PC-9 (cell line): ENCODE results near the gene BCR.

ENCODE experiments used
- EZH2 ChIP-seq: fragments of 200-600 bp; sonication (generic); IDR thresholded peaks from 2 replicates; pipeline ENCODE4 v1.8.0; 2017; ENCODE audit warnings: antibody characterized with exemption, low read depth
- TF ChIP-seq, protein P1 (sequence below): fragments of 200-600 bp; sonication (generic); conservative IDR thresholded peaks from 2 replicates; pipeline ENCODE4 v1.6.1; 2017; ENCODE audit warnings: mixed run types, antibody characterized with exemption, mild to moderate bottlenecking, moderate library complexity

DNA sequence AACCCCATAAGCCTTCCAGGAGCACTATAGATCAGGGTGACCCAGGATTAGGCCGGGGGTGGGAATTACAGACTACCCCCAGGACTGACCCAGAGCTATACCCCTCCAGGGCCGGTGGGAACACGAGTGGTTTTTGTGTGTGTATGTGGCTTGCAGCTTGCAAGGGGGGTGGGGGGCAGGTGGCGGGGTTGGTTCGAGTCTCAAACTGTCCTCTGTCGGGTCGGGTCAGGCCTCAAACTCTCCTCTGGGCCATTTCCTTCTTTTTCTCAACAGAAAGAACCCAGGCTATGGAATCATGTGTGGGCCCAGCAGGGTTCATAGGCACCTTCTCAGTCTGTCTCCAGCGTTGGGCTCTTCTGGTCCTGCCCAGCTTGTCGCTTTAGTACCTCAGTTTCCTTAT is 58.4 kb downstream of the BCR start:
- TF ChIP-seq, protein P1, sequence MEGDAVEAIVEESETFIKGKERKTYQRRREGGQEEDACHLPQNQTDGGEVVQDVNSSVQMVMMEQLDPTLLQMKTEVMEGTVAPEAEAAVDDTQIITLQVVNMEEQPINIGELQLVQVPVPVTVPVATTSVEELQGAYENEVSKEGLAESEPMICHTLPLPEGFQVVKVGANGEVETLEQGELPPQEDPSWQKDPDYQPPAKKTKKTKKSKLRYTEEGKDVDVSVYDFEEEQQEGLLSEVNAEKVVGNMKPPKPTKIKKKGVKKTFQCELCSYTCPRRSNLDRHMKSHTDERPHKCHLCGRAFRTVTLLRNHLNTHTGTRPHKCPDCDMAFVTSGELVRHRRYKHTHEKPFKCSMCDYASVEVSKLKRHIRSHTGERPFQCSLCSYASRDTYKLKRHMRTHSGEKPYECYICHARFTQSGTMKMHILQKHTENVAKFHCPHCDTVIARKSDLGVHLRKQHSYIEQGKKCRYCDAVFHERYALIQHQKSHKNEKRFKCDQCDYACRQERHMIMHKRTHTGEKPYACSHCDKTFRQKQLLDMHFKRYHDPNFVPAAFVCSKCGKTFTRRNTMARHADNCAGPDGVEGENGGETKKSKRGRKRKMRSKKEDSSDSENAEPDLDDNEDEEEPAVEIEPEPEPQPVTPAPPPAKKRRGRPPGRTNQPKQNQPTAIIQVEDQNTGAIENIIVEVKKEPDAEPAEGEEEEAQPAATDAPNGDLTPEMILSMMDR = no peak
- no peak for TF ChIP-seq EZH2
